Measurements from ENCODE around the gene GCNT4.

DNA sequence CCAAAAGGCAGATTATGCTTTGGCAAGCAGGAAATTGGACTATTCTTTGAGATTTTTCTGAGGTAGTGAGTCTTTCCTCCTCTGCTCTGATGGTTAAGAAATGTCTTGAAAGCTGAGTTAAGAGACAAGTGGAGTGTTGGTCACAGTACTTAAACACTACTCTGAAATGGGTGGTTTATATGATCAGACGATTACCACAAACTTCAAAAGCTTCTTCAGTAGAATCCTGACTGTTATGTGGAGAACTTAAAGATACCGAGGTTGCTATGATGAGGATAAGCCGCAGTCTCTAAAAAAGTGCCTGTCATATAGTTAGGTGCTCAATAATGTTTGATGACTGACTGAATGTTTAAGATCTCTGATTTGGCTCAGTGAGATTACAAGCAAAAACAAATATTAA, 24.3 kb downstream of the GCNT4 start:
- no peak for TF ChIP-seq LEF1 (IDR thresholded peaks at IDR 0.05; ENCODE audit: borderline replicate concordance)
- TF ChIP-seq FOXK2 (IDR thresholded peaks at IDR 0.05) = no peak
- no peak for TF ChIP-seq FOXM1 (IDR thresholded peaks at IDR 0.05; ENCODE audit: borderline replicate concordance)
- no peak for TF ChIP-seq TARDBP (IDR thresholded peaks at IDR 0.05)
- TF ChIP-seq L3MBTL2 (conservative IDR thresholded peaks at IDR 0.05) = no peak
- TF ChIP-seq NFRKB (IDR thresholded peaks at IDR 0.05) = no peak
- TF ChIP-seq ARNT (IDR thresholded peaks at IDR 0.05) = no peak
- no peak for TF ChIP-seq SUZ12 (IDR thresholded peaks at IDR 0.05)

Data from HEK293T (cell line).